NCI-H2171 treated with DMSO at 0.1 percent for 48 hours (cell line): ENCODE results near the gene MAN2B2.

ENCODE experiments used
- DNase-seq: peaks from one replicate; lab custom pipeline; 2025; lab: John Stamatoyannopoulos, UW

MAN2B2 gene

GRCh38 chr4:6568148-6568547 lies 6.8 kb upstream of the MAN2B2 start:
- DNase-seq: no peak

- no peak for DNase-seq
Observed at GRCh38 chr4:6568689-6569332, 6.2 kb upstream of the MAN2B2 start.

GRCh38 chr4:6571608-6572007 lies 3.4 kb upstream of the MAN2B2 start:
- no peak for DNase-seq

- no peak for DNase-seq
Observed at GRCh38 chr4:6573551-6573950, 1.4 kb upstream of the MAN2B2 start.

GRCh38 chr4:6573986-6574746 lies 823 bp upstream of the MAN2B2 start:
- DNase-seq: no peak

GRCh38 chr4:6575503-6576240 lies 683 bp downstream of the MAN2B2 start:
- DNase-seq: no peak

GRCh38 chr4:6576512-6576911 lies 1.5 kb downstream of the MAN2B2 start:
- DNase-seq: no peak

GRCh38 chr4:6576932-6577331 lies 1.9 kb downstream of the MAN2B2 start:
- no peak for DNase-seq

GRCh38 chr4:6577409-6577808 lies 2.4 kb downstream of the MAN2B2 start:
- DNase-seq: no peak

GRCh38 chr4:6578221-6578620 lies 3.2 kb downstream of the MAN2B2 start:
- DNase-seq: no peak

- DNase-seq: no peak
Observed at GRCh38 chr4:6580353-6580752, 5.4 kb downstream of the MAN2B2 start.

- DNase-seq: no peak
Observed at GRCh38 chr4:6581566-6582121, 6.7 kb downstream of the MAN2B2 start.

- peak; percentile 52 for DNase-seq
Observed at GRCh38 chr4:6582889-6583490, 8.0 kb downstream of the MAN2B2 start.

- DNase-seq: no peak
Observed at GRCh38 chr4:6584865-6585264, 9.9 kb downstream of the MAN2B2 start.

- no peak for DNase-seq
Observed at GRCh38 chr4:6586715-6587325, 11.8 kb downstream of the MAN2B2 start.

GRCh38 chr4:6589444-6589843 lies 14.5 kb downstream of the MAN2B2 start:
- no peak for DNase-seq

GRCh38 chr4:6591313-6591712 lies 16.3 kb downstream of the MAN2B2 start:
- peak; percentile 95 for DNase-seq

- no peak for DNase-seq
Observed at GRCh38 chr4:6591781-6592180, 16.8 kb downstream of the MAN2B2 start.

GRCh38 chr4:6592804-6593563 lies 18.0 kb downstream of the MAN2B2 start:
- DNase-seq: no peak

GRCh38 chr4:6594341-6594740 lies 19.4 kb downstream of the MAN2B2 start:
- no peak for DNase-seq

GRCh38 chr4:6594826-6595355 lies 19.9 kb downstream of the MAN2B2 start:
- DNase-seq: no peak
